Measurements from ENCODE around the gene GAS5. TPM values are rescaled to one million over a fixed set of nuclear protein-coding genes. Genes with fewer than 3 reads are reported as not detected.

GAS5 gene
- total and polyA plus RNA-seq, 9 of the 15 experiments (the other 6 are each of a cell fraction or from before 2014, with no cell fraction given) = 565 to 1,860 (median 1,006) TPM

GRCh38 chr1:173868266-173869020, 654 bp upstream of the GAS5 start, which contains the start of gene ZBTB37 (continued):
- TF ChIP-seq RB1 (IDR thresholded peaks at IDR 0.05; ENCODE audit: low read depth) (peak; percentile 91), POLR3G (IDR thresholded peaks at IDR 0.05; ENCODE audit: extremely low read depth, insufficient read length, insufficient replicate concordance) (no peak), MNT (conservative IDR thresholded peaks at IDR 0.05) (peak; percentile 13 to 77; a peak in 3 of 4 replicates), ZNF277 (CRISPR knock-in tag; IDR thresholded peaks at IDR 0.05; ENCODE audit: borderline replicate concordance) (no peak), SMC3 (conservative IDR thresholded peaks at IDR 0.05; ENCODE audit: insufficient read depth, low read depth, low read length) (no peak; the same call in 1 of the 2 replicates), ZNF780A (CRISPR knock-in tag; IDR thresholded peaks at IDR 0.05) (no peak), ZBTB8A (IDR thresholded peaks at IDR 0.05; ENCODE audit: partially characterized antibody) (no peak), E2F5 (CRISPR knock-in tag; IDR thresholded peaks at IDR 0.05) (0 out of 2 replicates have a peak, but pooled peaks have one; percentile 57), FOXJ2 (tag; IDR thresholded peaks at IDR 0.05) (peak; percentile 40; the same call in 1 of the 2 replicates), TEAD1 (CRISPR knock-in tag; IDR thresholded peaks at IDR 0.05) (peak in 1 of 2 experiments; percentile 10; a peak in 1 of 4 replicates), MXD1 (CRISPR knock-in tag; IDR thresholded peaks at IDR 0.05; ENCODE audit: borderline replicate concordance, poor library complexity, severe bottlenecking) (no peak), ZBTB33 (CRISPR knock-in tag; IDR thresholded peaks at IDR 0.05) (no peak; the same call in 1 of the 2 replicates), PHTF2 (CRISPR knock-in tag; IDR thresholded peaks at IDR 0.05) (no peak), HIVEP1 (CRISPR knock-in tag; IDR thresholded peaks at IDR 0.05) (peak; percentile 81), ZNF3 (CRISPR knock-in tag; IDR thresholded peaks at IDR 0.05) (no peak), TCFL5 (CRISPR knock-in tag; conservative IDR thresholded peaks at IDR 0.05) (no peak), CBX3 (IDR thresholded peaks at IDR 0.05; ENCODE audit: borderline replicate concordance in 1 of 2, low read length in 2 of 2) (no peak; a peak in 1 of 3 replicates), CREB1 (IDR thresholded peaks at IDR 0.05) (no peak), CREB1 (CRISPR knock-in tag; IDR thresholded peaks at IDR 0.05) (no peak)
